Astrocyte of the cerebellum (primary cell): Measurements from ENCODE around the gene CAPRIN1.

Source experiments
- DNase-seq: peaks from one replicate; pipeline ENCODE4 v3.0.0-alpha.2; 2011; ENCODE audit warnings: low read depth
- H3K4me3 ChIP-seq: 2 replicates; pipeline ENCODE4 v1.5.1; 2011; ENCODE audit warnings: mild to moderate bottlenecking, low read depth, low read length, moderate library complexity
- in situ Hi-C: cut with HindIII; loops from 2 replicates; pipeline ENCODE4 v1.10.0; 2017; ENCODE audit warnings: low sequenced_read_pairs
- TF ChIP-seq, protein P1 (sequence below): IDR thresholded peaks from 2 replicates; pipeline ENCODE4 v1.5.1; 2012; ENCODE audit warnings: low read length, low read depth, moderate library complexity, mild to moderate bottlenecking; ENCODE audit errors: missing control alignments

CAPRIN1 gene

DNA sequence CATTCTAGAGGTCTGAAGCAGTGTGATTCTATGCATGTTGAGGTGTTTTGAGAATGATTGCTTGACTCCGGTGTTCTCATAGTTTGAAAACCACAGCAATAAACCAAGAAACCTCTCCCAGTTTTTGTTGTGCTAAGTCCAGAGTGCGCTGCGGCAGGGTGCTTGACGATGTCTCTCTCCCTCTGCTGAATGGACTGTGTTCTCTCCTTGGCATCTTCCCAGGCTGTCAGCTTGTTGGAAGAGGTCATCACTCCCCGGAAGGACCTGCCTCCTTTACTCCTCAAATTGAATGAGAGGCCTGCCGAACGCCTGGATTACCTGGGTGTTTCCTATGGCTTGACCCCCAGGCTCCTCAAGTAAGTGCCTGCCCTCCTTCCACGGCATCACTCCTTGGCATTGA is 84.9 kb downstream of the CAPRIN1 start:
- TF ChIP-seq, protein P1, sequence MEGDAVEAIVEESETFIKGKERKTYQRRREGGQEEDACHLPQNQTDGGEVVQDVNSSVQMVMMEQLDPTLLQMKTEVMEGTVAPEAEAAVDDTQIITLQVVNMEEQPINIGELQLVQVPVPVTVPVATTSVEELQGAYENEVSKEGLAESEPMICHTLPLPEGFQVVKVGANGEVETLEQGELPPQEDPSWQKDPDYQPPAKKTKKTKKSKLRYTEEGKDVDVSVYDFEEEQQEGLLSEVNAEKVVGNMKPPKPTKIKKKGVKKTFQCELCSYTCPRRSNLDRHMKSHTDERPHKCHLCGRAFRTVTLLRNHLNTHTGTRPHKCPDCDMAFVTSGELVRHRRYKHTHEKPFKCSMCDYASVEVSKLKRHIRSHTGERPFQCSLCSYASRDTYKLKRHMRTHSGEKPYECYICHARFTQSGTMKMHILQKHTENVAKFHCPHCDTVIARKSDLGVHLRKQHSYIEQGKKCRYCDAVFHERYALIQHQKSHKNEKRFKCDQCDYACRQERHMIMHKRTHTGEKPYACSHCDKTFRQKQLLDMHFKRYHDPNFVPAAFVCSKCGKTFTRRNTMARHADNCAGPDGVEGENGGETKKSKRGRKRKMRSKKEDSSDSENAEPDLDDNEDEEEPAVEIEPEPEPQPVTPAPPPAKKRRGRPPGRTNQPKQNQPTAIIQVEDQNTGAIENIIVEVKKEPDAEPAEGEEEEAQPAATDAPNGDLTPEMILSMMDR = no peak
- no peak for DNase-seq
- H3K4me3 ChIP-seq = no peak overlapping the region
- in situ Hi-C loops = no loop called here

DNA sequence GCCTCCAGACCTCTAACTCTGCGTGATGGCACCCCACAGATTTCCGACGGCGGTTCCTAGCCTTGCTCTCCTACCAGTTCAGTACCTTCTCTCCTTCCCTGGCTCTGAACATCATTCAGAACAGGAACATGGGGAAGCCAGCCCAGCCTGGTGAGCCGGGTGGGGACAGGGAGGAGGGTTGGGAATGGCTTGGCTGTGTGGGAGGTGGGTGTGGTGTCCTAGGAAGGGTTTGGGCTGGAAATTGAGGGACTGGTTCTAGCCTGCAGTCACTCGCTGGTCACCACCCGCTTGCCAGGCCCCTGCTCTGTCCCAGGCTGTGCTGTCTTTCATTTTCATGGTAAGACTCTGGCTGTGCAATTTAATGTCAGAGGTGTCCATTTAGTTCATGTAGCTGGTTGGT is 87.8 kb downstream of the CAPRIN1 start:
- TF ChIP-seq, protein P1 = no peak
- DNase-seq = no peak
- in situ Hi-C loops = no loop called here
- no peak overlapping the region for H3K4me3 ChIP-seq

DNA sequence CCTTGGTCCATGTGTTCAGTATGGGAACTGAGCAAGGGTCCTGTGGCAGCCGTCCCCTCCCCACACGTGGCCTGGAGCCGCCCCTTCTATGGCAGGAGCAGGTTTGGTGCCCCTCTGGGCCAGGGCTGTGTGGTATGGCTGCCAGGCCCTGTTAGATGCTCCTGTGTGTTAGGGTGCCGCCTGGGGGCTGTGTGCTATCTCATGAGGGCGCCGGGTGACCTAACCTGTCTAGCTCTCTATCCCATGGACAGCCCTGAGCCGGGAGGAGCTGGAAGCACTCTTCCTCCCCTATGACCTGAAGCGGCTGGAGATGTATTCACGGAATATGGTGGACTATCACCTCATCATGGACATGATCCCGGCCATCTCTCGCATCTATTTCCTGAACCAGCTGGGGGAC is 88.6 kb downstream of the CAPRIN1 start:
- TF ChIP-seq, protein P1 = no peak
- no peak overlapping the region for H3K4me3 ChIP-seq
- in situ Hi-C loops = no loop called here
- DNase-seq = no peak

DNA sequence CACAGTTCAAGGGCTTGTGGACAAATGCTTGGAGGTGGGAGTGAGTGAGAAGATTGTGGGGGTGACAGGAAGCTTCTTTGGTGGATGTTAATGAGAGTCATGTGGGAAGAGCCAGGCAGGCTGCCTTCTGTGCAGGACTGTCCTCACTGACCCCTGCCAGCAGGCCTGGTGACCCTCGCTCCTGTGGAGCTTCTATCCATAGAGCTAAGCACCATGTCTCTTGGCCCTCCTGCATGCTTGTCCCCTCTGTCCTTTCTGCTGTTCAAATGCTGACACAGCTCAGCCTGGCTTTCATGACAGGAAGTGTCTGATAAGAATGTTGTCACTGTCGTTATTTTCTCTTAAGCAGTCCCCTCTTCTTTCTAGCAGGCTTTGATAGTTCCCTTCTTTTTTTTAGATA is 91.5 kb downstream of the CAPRIN1 start:
- TF ChIP-seq, protein P1 = no peak
- no peak for DNase-seq
- in situ Hi-C loops = no loop called here
- H3K4me3 ChIP-seq = no peak overlapping the region

DNA sequence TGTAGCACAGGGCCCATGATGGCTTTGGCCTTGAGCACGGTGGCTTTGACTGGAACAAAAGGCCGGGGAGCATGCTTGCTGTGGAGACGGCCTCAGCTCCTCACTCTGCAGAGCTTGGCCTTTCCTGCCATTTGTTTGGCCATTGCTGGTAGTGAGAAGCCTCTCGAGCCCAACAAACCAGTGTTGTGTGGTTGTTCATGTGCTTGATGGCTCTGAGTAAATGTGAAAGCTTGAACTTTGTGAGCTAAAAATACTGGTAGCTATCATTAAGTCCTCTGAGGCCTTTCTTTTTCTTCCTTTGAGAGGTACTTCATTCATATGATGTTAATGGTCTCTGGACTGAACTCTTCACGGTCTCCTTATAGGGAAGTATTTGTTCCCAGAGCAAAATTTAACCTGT is 93.5 kb downstream of the CAPRIN1 start:
- TF ChIP-seq, protein P1 = no peak
- no peak for DNase-seq
- no peak overlapping the region for H3K4me3 ChIP-seq
- in situ Hi-C loops = loop anchor here (5.0 kb wide), 1 partner anchor 38 kb away; the partner anchor contains the start of gene NAT10

DNA sequence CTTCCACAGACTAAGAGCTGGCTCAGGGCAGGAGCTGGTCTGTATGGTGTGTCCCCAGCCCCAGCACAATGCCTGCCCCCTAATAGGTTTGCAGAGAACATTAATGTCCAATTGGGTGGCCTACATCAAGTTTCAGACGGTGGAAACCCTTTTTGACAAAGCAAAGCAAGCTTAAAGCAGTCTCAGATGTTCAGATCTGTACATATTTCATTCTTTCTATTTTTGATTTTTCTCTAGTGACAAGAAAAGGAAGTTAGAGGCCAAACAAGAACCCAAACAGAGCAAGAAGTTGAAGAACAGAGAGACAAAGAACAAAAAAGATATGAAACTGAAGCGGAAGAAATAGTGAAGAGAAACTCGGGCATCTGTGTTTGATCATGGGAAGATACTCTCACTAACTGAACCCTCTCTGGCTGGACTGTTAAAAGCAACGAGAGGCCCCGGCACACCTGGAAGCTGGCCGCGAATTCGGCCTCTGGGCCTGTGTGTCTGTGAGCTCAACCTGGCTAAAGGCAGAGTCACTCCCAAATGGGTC is 94.4 kb downstream of the CAPRIN1 start:
- TF ChIP-seq, protein P1 = no peak
- DNase-seq = no peak
- in situ Hi-C loops = loop anchor here (5.0 kb wide), 1 partner anchor 39 kb away; the partner anchor contains the start of gene NAT10
- no peak overlapping the region for H3K4me3 ChIP-seq

DNA sequence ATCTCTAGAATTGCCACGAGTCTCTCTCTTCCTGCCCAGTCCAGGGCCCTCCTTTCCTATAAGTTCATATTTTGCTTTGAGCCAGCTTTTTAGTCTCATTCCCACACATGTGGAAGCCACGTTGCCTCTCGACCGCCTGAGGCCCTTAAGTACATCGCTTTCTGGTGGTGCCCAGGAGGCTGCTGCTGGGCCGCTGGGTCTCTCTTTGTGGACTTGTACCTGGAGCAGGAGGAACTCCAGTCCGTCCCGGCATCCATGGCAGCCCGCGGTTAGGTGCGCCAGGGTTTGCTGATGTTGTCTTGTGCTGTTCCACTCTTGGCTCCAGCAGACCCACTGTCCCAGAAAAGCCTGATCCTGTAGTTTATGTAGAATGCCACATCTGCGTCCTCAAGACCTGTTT is 94.9 kb downstream of the CAPRIN1 start:
- H3K4me3 ChIP-seq = no peak overlapping the region
- in situ Hi-C loops = loop anchor here (5.0 kb wide), 1 partner anchor 39 kb away; the partner anchor contains the start of gene NAT10
- TF ChIP-seq, protein P1 = no peak
- DNase-seq = no peak
